ENCODE measurements around the gene PCSK6.

The PCSK6 gene

GRCh38 chr15:101391981-101392640, 97.4 kb downstream of the PCSK6 start:
- H3K9me3 Mint-ChIP-seq = no peaks in the 10 kb centered on the region
- H3K4me1 Mint-ChIP-seq = no peaks in the 10 kb centered on the region
- no peak for DNase-seq (ENCODE audit: low spot score in 2 of 2)
- no peak overlapping the region for H3K4me3 Mint-ChIP-seq
- H3K27ac Mint-ChIP-seq = no peak overlapping the region
- ATAC-seq = no peak
- H3K36me3 Mint-ChIP-seq = no peaks in the 10 kb centered on the region

- no peak overlapping the region for H3K27ac Mint-ChIP-seq
- H3K4me3 Mint-ChIP-seq = no peak overlapping the region
- no peaks in the 10 kb centered on the region for H3K9me3 Mint-ChIP-seq
- ATAC-seq (no peak), DNase-seq (ENCODE audit: low spot score in 2 of 2) (no peak)
- H3K4me1 Mint-ChIP-seq = no peaks in the 10 kb centered on the region
- no peaks in the 10 kb centered on the region for H3K36me3 Mint-ChIP-seq
These were observed 98.1 kb downstream of the PCSK6 start for GRCh38 chr15:101391431-101391830.

GRCh38 chr15:101390462-101390861, 99.0 kb downstream of the PCSK6 start:
- no peak for ATAC-seq
- Mint-ChIP-seq H3K4me1 (no peaks in the 10 kb centered on the region), H3K4me3 (no peak overlapping the region), H3K9me3 (no peaks in the 10 kb centered on the region), H3K27ac (no peak overlapping the region), H3K36me3 (no peaks in the 10 kb centered on the region)
- DNase-seq (ENCODE audit: low spot score in 2 of 2) = no peak

- no peak for ATAC-seq
- DNase-seq (ENCODE audit: low spot score in 2 of 2) = no peak
- Mint-ChIP-seq H3K4me1 (no peaks in the 10 kb centered on the region), H3K27ac (no peak overlapping the region), H3K36me3 (no peaks in the 10 kb centered on the region), H3K4me3 (no peak overlapping the region), H3K9me3 (no peaks in the 10 kb centered on the region)
These were observed 99.4 kb downstream of the PCSK6 start for GRCh38 chr15:101390060-101390459.

GRCh38 chr15:101389362-101389761, 100.1 kb downstream of the PCSK6 start:
- Mint-ChIP-seq H3K36me3 (no peaks in the 10 kb centered on the region), H3K4me3 (no peak overlapping the region), H3K9me3 (no peaks in the 10 kb centered on the region), H3K27ac (no peak overlapping the region), H3K4me1 (no peaks in the 10 kb centered on the region)
- DNase-seq (ENCODE audit: low spot score in 2 of 2) (no peak), ATAC-seq (no peak)

- H3K36me3 Mint-ChIP-seq = no peaks in the 10 kb centered on the region
- ATAC-seq (no peak), DNase-seq (ENCODE audit: low spot score in 2 of 2) (no peak)
- H3K4me3 Mint-ChIP-seq = no peak overlapping the region
- no peaks in the 10 kb centered on the region for H3K4me1 Mint-ChIP-seq
- no peaks in the 10 kb centered on the region for H3K9me3 Mint-ChIP-seq
- H3K27ac Mint-ChIP-seq = no peak overlapping the region
These were observed 101.5 kb downstream of the PCSK6 start for GRCh38 chr15:101388046-101388445.

GRCh38 chr15:101387574-101387973, 101.9 kb downstream of the PCSK6 start:
- DNase-seq (ENCODE audit: low spot score in 2 of 2) (no peak), ATAC-seq (no peak)
- Mint-ChIP-seq H3K9me3 (no peaks in the 10 kb centered on the region), H3K4me3 (no peak overlapping the region), H3K4me1 (no peaks in the 10 kb centered on the region), H3K36me3 (no peaks in the 10 kb centered on the region), H3K27ac (no peak overlapping the region)

GRCh38 chr15:101386967-101387366, 102.5 kb downstream of the PCSK6 start:
- ATAC-seq (no peak), DNase-seq (ENCODE audit: low spot score in 2 of 2) (no peak)
- H3K27ac Mint-ChIP-seq = no peak overlapping the region
- no peaks in the 10 kb centered on the region for H3K4me1 Mint-ChIP-seq
- H3K9me3 Mint-ChIP-seq = no peaks in the 10 kb centered on the region
- H3K4me3 Mint-ChIP-seq = no peak overlapping the region
- H3K36me3 Mint-ChIP-seq = no peaks in the 10 kb centered on the region

GRCh38 chr15:101386006-101386405, 103.5 kb downstream of the PCSK6 start:
- no peak for ATAC-seq
- no peak overlapping the region for H3K27ac Mint-ChIP-seq
- DNase-seq (ENCODE audit: low spot score in 2 of 2) = no peak
- no peaks in the 10 kb centered on the region for H3K36me3 Mint-ChIP-seq
- no peaks in the 10 kb centered on the region for H3K9me3 Mint-ChIP-seq
- no peaks in the 10 kb centered on the region for H3K4me1 Mint-ChIP-seq
- H3K4me3 Mint-ChIP-seq = no peak overlapping the region

GRCh38 chr15:101384276-101384675, 105.2 kb downstream of the PCSK6 start:
- Mint-ChIP-seq H3K4me1 (no peaks in the 10 kb centered on the region), H3K9me3 (no peaks in the 10 kb centered on the region), H3K36me3 (no peaks in the 10 kb centered on the region), H3K4me3 (no peak overlapping the region), H3K27ac (no peak overlapping the region)
- ATAC-seq (no peak), DNase-seq (ENCODE audit: low spot score in 2 of 2) (no peak)

GRCh38 chr15:101382544-101382943, 107.0 kb downstream of the PCSK6 start:
- ATAC-seq (no peak), DNase-seq (ENCODE audit: low spot score in 2 of 2) (no peak)
- H3K36me3 Mint-ChIP-seq = no peaks in the 10 kb centered on the region
- no peaks in the 10 kb centered on the region for H3K9me3 Mint-ChIP-seq
- no peak overlapping the region for H3K27ac Mint-ChIP-seq
- no peak overlapping the region for H3K4me3 Mint-ChIP-seq
- H3K4me1 Mint-ChIP-seq = no peaks in the 10 kb centered on the region

GRCh38 chr15:101381671-101382212, 107.8 kb downstream of the PCSK6 start:
- Mint-ChIP-seq H3K4me3 (no peak overlapping the region), H3K4me1 (no peaks in the 10 kb centered on the region), H3K36me3 (no peaks in the 10 kb centered on the region), H3K27ac (no peak overlapping the region), H3K9me3 (no peaks in the 10 kb centered on the region)
- ATAC-seq (peak; percentile 23), DNase-seq (ENCODE audit: low spot score in 2 of 2) (no peak)

GRCh38 chr15:101380146-101380545, 109.4 kb downstream of the PCSK6 start:
- no peaks in the 10 kb centered on the region for H3K36me3 Mint-ChIP-seq
- no peaks in the 10 kb centered on the region for H3K9me3 Mint-ChIP-seq
- DNase-seq (ENCODE audit: low spot score in 2 of 2) (no peak), ATAC-seq (no peak)
- H3K27ac Mint-ChIP-seq = no peak overlapping the region
- H3K4me3 Mint-ChIP-seq = no peak overlapping the region
- no peaks in the 10 kb centered on the region for H3K4me1 Mint-ChIP-seq

GRCh38 chr15:101379647-101380046, 109.9 kb downstream of the PCSK6 start:
- H3K27ac Mint-ChIP-seq = no peak overlapping the region
- ATAC-seq = no peak

GRCh38 chr15:101378879-101379278, 110.6 kb downstream of the PCSK6 start:
- Mint-ChIP-seq H3K27ac (no peak overlapping the region), H3K4me3 (no peak overlapping the region), H3K9me3 (no peaks in the 10 kb centered on the region), H3K4me1 (no peaks in the 10 kb centered on the region), H3K36me3 (no peaks in the 10 kb centered on the region)
- DNase-seq (ENCODE audit: low spot score in 2 of 2) (no peak), ATAC-seq (no peak)

More at GRCh38 chr15:101379647-101380046, 109.9 kb downstream of the PCSK6 start:
- DNase-seq (ENCODE audit: low spot score in 2 of 2) = no peak
- Mint-ChIP-seq H3K4me3 (no peak overlapping the region), H3K9me3 (no peaks in the 10 kb centered on the region), H3K4me1 (no peaks in the 10 kb centered on the region), H3K36me3 (no peaks in the 10 kb centered on the region)

- ATAC-seq = no peak
These were observed 111.2 kb downstream of the PCSK6 start for GRCh38 chr15:101378171-101378755.

More at GRCh38 chr15:101378171-101378755, 111.2 kb downstream of the PCSK6 start:
- Mint-ChIP-seq H3K27ac (no peak overlapping the region), H3K4me3 (no peak overlapping the region), H3K36me3 (no peaks in the 10 kb centered on the region), H3K4me1 (no peaks in the 10 kb centered on the region), H3K9me3 (no peaks in the 10 kb centered on the region)
- DNase-seq (ENCODE audit: low spot score in 2 of 2) = no peak

All from stimulated activated effector memory CD8-positive, alpha-beta T cell treated with anti-CD3 and anti-CD28 coated beads, Interleukin-12 subunit alpha, Interleukin-12 subunit beta, amount 100 ng/mL, for 72 hours (primary cell).